Ishikawa (cell line): ENCODE measurements around the gene KRT15.

Source experiments
- CEBPB ChIP-seq: IDR thresholded peaks from 2 replicates; pipeline ENCODE4 v1.6.1; 2012
- EP300 ChIP-seq: IDR thresholded peaks from 2 replicates; pipeline ENCODE4 v1.6.1; 2012; ENCODE audit warnings: borderline replicate concordance
- FOXM1 ChIP-seq: IDR thresholded peaks from 2 replicates; pipeline ENCODE4 v1.6.1; 2012; ENCODE audit warnings: low read depth, borderline replicate concordance
- MAX ChIP-seq: IDR thresholded peaks from 2 replicates; pipeline ENCODE4 v1.6.1; 2012
- RAD21 ChIP-seq: IDR thresholded peaks from 2 replicates; pipeline ENCODE4 v1.6.1; 2012; ENCODE audit warnings: low read depth
- REST ChIP-seq: IDR thresholded peaks from 2 replicates; pipeline ENCODE4 v1.6.1; 2012; ENCODE audit warnings: low read depth, mild to moderate bottlenecking
- TAF1 ChIP-seq: IDR thresholded peaks from 2 replicates; pipeline ENCODE4 v1.6.1; 2012; ENCODE audit warnings: low read depth, mild to moderate bottlenecking
- TCF12 ChIP-seq: IDR thresholded peaks from 2 replicates; pipeline ENCODE4 v1.6.1; 2012; ENCODE audit warnings: low read depth
- TEAD4 ChIP-seq: IDR thresholded peaks from 2 replicates; pipeline ENCODE4 v1.6.1; 2012
- USF1 ChIP-seq: IDR thresholded peaks from 2 replicates; pipeline ENCODE4 v1.6.1; 2012
- YY1 ChIP-seq: IDR thresholded peaks from 2 replicates; pipeline ENCODE4 v1.6.1; 2012; ENCODE audit warnings: low read depth
- ZBTB7A ChIP-seq: IDR thresholded peaks from 2 replicates; pipeline ENCODE4 v1.6.1; 2012; ENCODE audit warnings: low read depth

GRCh38 chr17:41544935-41545334 is 26.2 kb upstream of the KRT15 start:
- no peak for TF ChIP-seq EP300
- TF ChIP-seq TCF12 = no peak
- no peak for TF ChIP-seq ZBTB7A
- no peak for TF ChIP-seq RAD21
- no peak for TF ChIP-seq TEAD4
- no peak for TF ChIP-seq REST
- TF ChIP-seq MAX = no peak
- TF ChIP-seq TAF1 = no peak
- no peak for TF ChIP-seq USF1
- no peak for TF ChIP-seq YY1
- TF ChIP-seq CEBPB = no peak
- no peak for TF ChIP-seq FOXM1
